HepG2 (cell line): ENCODE measurements around the gene BAIAP3. TPM values are rescaled to one million over a fixed set of nuclear protein-coding genes. Genes with fewer than 3 reads are reported as not detected.

Experiments
- FOXA1 ChIP-seq, 2 experiments: fragments of 450-650 bp in 1 of 2; sonication (generic) in 1 of 2; formaldehyde crosslinking in 1 of 2; IDR thresholded peaks; 2 replicates each; pipeline versions ENCODE4 v1.4.0 to v1.6.1; 2016 to 2020; ENCODE audit warnings: missing genetic modification reagents in 1 of 2
- FOXA3 ChIP-seq: IDR thresholded peaks from 2 replicates; pipeline ENCODE4 v1.6.1; 2016; ENCODE audit warnings: missing genetic modification reagents, missing compliant biosample characterization
- GMEB2 ChIP-seq: IDR thresholded peaks from 2 replicates; pipeline ENCODE4 v1.6.1; 2016; ENCODE audit warnings: missing biosample characterization, missing genetic modification reagents, low read depth
- KAT2B ChIP-seq: fragments of 150-350 bp; IDR thresholded peaks from 2 replicates; pipeline ENCODE4 v1.6.1; 2014; ENCODE audit warnings: low read depth, low read length, borderline replicate concordance
- KAT8 ChIP-seq: IDR thresholded peaks from 2 replicates; pipeline ENCODE4 v1.6.1; 2016; ENCODE audit warnings: missing genetic modification reagents, missing compliant biosample characterization
- NR2F1 ChIP-seq, 2 experiments: fragments of 450-650 bp in 1 of 2; formaldehyde crosslinking in 1 of 2; IDR thresholded peaks; 2 replicates each; pipeline versions ENCODE4 v1.5.0 to v1.6.1; 2016 to 2020; ENCODE audit warnings: mild to moderate bottlenecking in 1 of 2, missing compliant biosample characterization in 1 of 2, missing genetic modification reagents in 1 of 2, moderate library complexity in 1 of 2
- NR2F6 ChIP-seq, 2 experiments: IDR thresholded peaks; 2 replicates each; pipeline ENCODE4 v1.6.1; 2016; ENCODE audit warnings: antibody characterized with exemption in 1 of 2, mild to moderate bottlenecking in 1 of 2
- PATZ1 ChIP-seq: sonication (generic); formaldehyde crosslinking; IDR thresholded peaks from 2 replicates; pipeline ENCODE4 v1.4.0; 2020; ENCODE audit warnings: missing genetic modification reagents
- PAXIP1 ChIP-seq: sonication (generic); formaldehyde crosslinking; conservative IDR thresholded peaks from 2 replicates; pipeline ENCODE4 v1.4.0; 2020; ENCODE audit warnings: mild to moderate bottlenecking, missing genetic modification reagents, moderate library complexity
- SAP130 ChIP-seq: IDR thresholded peaks from 2 replicates; pipeline ENCODE4 v1.6.1; 2016; ENCODE audit warnings: low read depth
- TAF1 ChIP-seq: sonication (generic); formaldehyde crosslinking; IDR thresholded peaks from 2 replicates; pipeline ENCODE4 v1.4.0; 2020; ENCODE audit warnings: missing genetic modification reagents
- TEF ChIP-seq: sonication (generic); formaldehyde crosslinking; IDR thresholded peaks from 2 replicates; pipeline ENCODE4 v1.5.0; 2020; ENCODE audit warnings: missing genetic modification reagents
- TFDP1 ChIP-seq: IDR thresholded peaks from 2 replicates; pipeline ENCODE4 v1.6.1; 2016; ENCODE audit warnings: missing compliant biosample characterization, missing genetic modification reagents, borderline replicate concordance
- ZFP62 ChIP-seq: sonication (generic); formaldehyde crosslinking; IDR thresholded peaks from 2 replicates; pipeline ENCODE4 v1.4.0; 2020; ENCODE audit warnings: missing genetic modification reagents
- ZFX ChIP-seq: sonication (generic); formaldehyde crosslinking; IDR thresholded peaks from 2 replicates; pipeline ENCODE4 v1.4.0; 2020; ENCODE audit warnings: mild to moderate bottlenecking, low read depth, missing genetic modification reagents, moderate library complexity
- ZKSCAN1 ChIP-seq: fragments of 150-350 bp; IDR thresholded peaks from 2 replicates; pipeline ENCODE4 v1.6.1; 2014; ENCODE audit warnings: low read length
- ZNF143 ChIP-seq: sonication (generic); formaldehyde crosslinking; IDR thresholded peaks from 2 replicates; pipeline ENCODE4 v1.4.0; 2020; ENCODE audit warnings: missing genetic modification reagents
- ZNF3 ChIP-seq: IDR thresholded peaks from 2 replicates; pipeline ENCODE4 v1.7.0; 2017; ENCODE audit warnings: inconsistent platforms
- ZNF335 ChIP-seq: sonication (generic); formaldehyde crosslinking; IDR thresholded peaks from 2 replicates; pipeline ENCODE4 v1.4.0; 2020; ENCODE audit warnings: missing genetic modification reagents
- ZNF780A ChIP-seq: sonication (generic); formaldehyde crosslinking; IDR thresholded peaks from 2 replicates; pipeline ENCODE4 v1.8.0; 2022; ENCODE audit warnings: mild to moderate bottlenecking, missing genetic modification reagents, moderate library complexity
- ZNF792 ChIP-seq: IDR thresholded peaks from 2 replicates; pipeline ENCODE4 v1.6.1; 2016
- polyA plus RNA-seq, 8 experiments: library from polyadenylated mRNA; depleted of rRNA in 3 of 8; stranded (reverse) in 7 of 8; unstranded in 1 of 8; fragments of >200 nt; fragmentation: Illumina TruSeq in 4 of 8; extraction: Trizol in 4 of 8; gene quantifications; 2 replicates each; pipeline versions ENCODE4 v1.2.1 to v1.2.3, GENCODE V29; 2011 to 2016; ENCODE audit warnings: low read depth in 4 of 8, missing spikeins in 1 of 8, mixed read lengths in 1 of 8; ENCODE audit not compliant: insufficient read depth in 1 of 8
- total RNA-seq, 5 experiments: library from RNA; depleted of rRNA; stranded (reverse); fragments of >200 nt; fragmentation: Illumina TruSeq; extraction: Trizol; gene quantifications; 2 replicates each; pipeline ENCODE4 v1.2.3, GENCODE V29; 2016; ENCODE audit warnings: low read depth in 1 of 5

BAIAP3 gene
- total and polyA plus RNA-seq, 2 of the 13 experiments (the other 11 are each of a cell fraction or from before 2014, with no cell fraction given): 3.2 to 5.7 TPM

- TF ChIP-seq PATZ1 (CRISPR knock-in tag) (peak; percentile 37; the same call in 1 of the 2 replicates), ZFX (CRISPR knock-in tag) (no peak), TAF1 (CRISPR knock-in tag) (0 out of 2 replicates have a peak, but pooled peaks have one; percentile 1), ZKSCAN1 (no peak), PAXIP1 (CRISPR knock-in tag) (0 out of 2 replicates have a peak, but pooled peaks have one; percentile 30), KAT2B (no peak), FOXA3 (CRISPR knock-in tag) (peak; percentile 40; the same call in 1 of the 2 replicates), NR2F6 (IDR thresholded peaks at IDR 0.05) (peak; percentile 84), NR2F6 (CRISPR knock-in tag; IDR thresholded peaks at IDR 0.05) (peak; percentile 88), TEF (CRISPR knock-in tag) (no peak), NR2F1 (CRISPR knock-in tag; IDR thresholded peaks at IDR 0.05) (peak; percentile 55 to 70; a peak in 3 of 4 replicates), KAT8 (CRISPR knock-in tag) (peak; percentile 34; the same call in 1 of the 2 replicates), SAP130 (CRISPR knock-in tag) (no peak), FOXA1 (IDR thresholded peaks at IDR 0.05) (no peak), FOXA1 (CRISPR knock-in tag; IDR thresholded peaks at IDR 0.05) (0 out of 2 replicates have a peak, but pooled peaks have one; percentile 14), TFDP1 (CRISPR knock-in tag) (peak; percentile 55; the same call in 1 of the 2 replicates), ZNF792 (CRISPR knock-in tag) (peak; percentile 68; the same call in 1 of the 2 replicates), ZFP62 (CRISPR knock-in tag) (no peak), ZNF143 (no peak), ZNF335 (peak; percentile 58; the same call in 1 of the 2 replicates), ZNF780A (CRISPR knock-in tag) (no peak), GMEB2 (CRISPR knock-in tag) (no peak), ZNF3 (CRISPR knock-in tag) (no peak)
Measured at GRCh38 chr16:1290860-1291575, 42.4 kb upstream of the BAIAP3 start (continued).
